Loucy (cell line): ENCODE measurements around the gene DUXB.

Source experiments
- H2AFZ ChIP-seq: fragments of 200-600 bp; sonication (generic); 2 replicates; pipeline ENCODE4 v1.6.0; 2016; ENCODE audit warnings: antibody characterized with exemption, mild to moderate bottlenecking, low read length, moderate library complexity
- H3F3A ChIP-seq: fragments of 200-600 bp; 2 replicates; pipeline ENCODE4 v1.6.0; 2016; ENCODE audit warnings: antibody characterized with exemption, low read depth, mild to moderate bottlenecking
- H3K27me3 ChIP-seq: fragments of 200-600 bp; sonication (generic); 2 replicates; pipeline ENCODE4 v1.6.1; 2014; ENCODE audit warnings: low read length, mild to moderate bottlenecking; ENCODE audit not compliant: insufficient read depth, poor library complexity, severe bottlenecking
- H3K36me3 ChIP-seq: fragments of 200-600 bp; sonication (generic); 2 replicates; pipeline ENCODE4 v1.6.1; 2016; ENCODE audit warnings: low read length; ENCODE audit not compliant: insufficient read depth
- H3K4me1 ChIP-seq: fragments of 200-600 bp; sonication (generic); 2 replicates; pipeline ENCODE4 v1.5.1; 2014; ENCODE audit warnings: low read length, mild to moderate bottlenecking; ENCODE audit not compliant: insufficient read depth, poor library complexity, severe bottlenecking
- H3K4me2 ChIP-seq: fragments of 200-600 bp; sonication (generic); 2 replicates; pipeline ENCODE4 v1.6.0; 2014; ENCODE audit warnings: antibody characterized with exemption, low read length, low read depth, mild to moderate bottlenecking; ENCODE audit not compliant: poor library complexity, severe bottlenecking
- H3K4me3 ChIP-seq: fragments of 200-600 bp; sonication (generic); 2 replicates; pipeline ENCODE4 v1.5.1; 2014; ENCODE audit warnings: low read length, mild to moderate bottlenecking, mixed read lengths; ENCODE audit not compliant: poor library complexity, severe bottlenecking
- H3K79me2 ChIP-seq: fragments of 200-600 bp; sonication (generic); 2 replicates; pipeline ENCODE4 v1.6.1; 2014; ENCODE audit warnings: low read length; ENCODE audit not compliant: insufficient read depth
- H3K9ac ChIP-seq: fragments of 200-600 bp; sonication (generic); 2 replicates; pipeline ENCODE4 v1.6.0; 2014; ENCODE audit warnings: mild to moderate bottlenecking, low read depth, low read length, moderate library complexity; ENCODE audit not compliant: poor library complexity, severe bottlenecking
- H3K9me2 ChIP-seq: fragments of 200-600 bp; sonication (generic); replicated peaks from 2 replicates; pipeline ENCODE4 v1.6.1; 2016; ENCODE audit warnings: low read depth, low read length, mixed read lengths
- H3K9me3 ChIP-seq: fragments of 200-600 bp; sonication (generic); 2 replicates; pipeline ENCODE4 v1.6.1; 2014; ENCODE audit warnings: mild to moderate bottlenecking, antibody characterized with exemption, low read length, low read depth; ENCODE audit not compliant: insufficient read depth
- H4K20me1 ChIP-seq: fragments of 200-600 bp; sonication (generic); 2 replicates; pipeline ENCODE4 v1.6.0; 2014; ENCODE audit warnings: antibody characterized with exemption, low read length, mild to moderate bottlenecking; ENCODE audit not compliant: insufficient read depth, poor library complexity, severe bottlenecking
- EZH2phosphoT487 ChIP-seq: fragments of 200-600 bp; IDR thresholded peaks from 2 replicates; pipeline ENCODE4 v1.6.1; 2018; ENCODE audit warnings: antibody characterized with exemption, mild to moderate bottlenecking, moderate library complexity, borderline replicate concordance
- TF ChIP-seq, protein P1 (sequence below): fragments of 200-600 bp; sonication (generic); conservative IDR thresholded peaks from 2 replicates; pipeline ENCODE4 v1.5.1; 2014; ENCODE audit warnings: mild to moderate bottlenecking, antibody characterized with exemption, low read length

DUXB gene

DNA sequence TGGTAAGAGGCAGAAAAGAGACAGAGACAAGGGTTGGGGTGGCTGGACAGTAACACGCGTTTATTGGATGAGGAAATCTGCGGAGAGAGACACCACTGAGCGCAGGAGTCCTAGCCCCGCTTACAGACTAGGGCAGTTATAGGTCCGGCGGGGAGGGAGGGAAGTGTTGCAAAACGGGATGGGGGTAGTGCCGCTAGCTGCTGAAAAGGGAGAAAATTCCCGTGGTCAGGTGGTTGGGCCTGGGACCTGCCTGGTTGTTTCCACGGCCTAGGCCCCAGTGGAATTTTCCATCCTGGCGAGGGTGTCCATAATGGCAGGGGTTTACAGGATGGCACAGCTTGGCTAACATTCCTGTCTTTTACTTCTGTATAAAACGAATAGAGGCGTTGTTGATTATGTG is 19.0 kb downstream of the DUXB start:
- no peaks in the 10 kb centered on the region for H3F3A ChIP-seq
- no peak overlapping the region for H3K4me2 ChIP-seq
- no peaks in the 10 kb centered on the region for H4K20me1 ChIP-seq
- TF ChIP-seq, protein P1, sequence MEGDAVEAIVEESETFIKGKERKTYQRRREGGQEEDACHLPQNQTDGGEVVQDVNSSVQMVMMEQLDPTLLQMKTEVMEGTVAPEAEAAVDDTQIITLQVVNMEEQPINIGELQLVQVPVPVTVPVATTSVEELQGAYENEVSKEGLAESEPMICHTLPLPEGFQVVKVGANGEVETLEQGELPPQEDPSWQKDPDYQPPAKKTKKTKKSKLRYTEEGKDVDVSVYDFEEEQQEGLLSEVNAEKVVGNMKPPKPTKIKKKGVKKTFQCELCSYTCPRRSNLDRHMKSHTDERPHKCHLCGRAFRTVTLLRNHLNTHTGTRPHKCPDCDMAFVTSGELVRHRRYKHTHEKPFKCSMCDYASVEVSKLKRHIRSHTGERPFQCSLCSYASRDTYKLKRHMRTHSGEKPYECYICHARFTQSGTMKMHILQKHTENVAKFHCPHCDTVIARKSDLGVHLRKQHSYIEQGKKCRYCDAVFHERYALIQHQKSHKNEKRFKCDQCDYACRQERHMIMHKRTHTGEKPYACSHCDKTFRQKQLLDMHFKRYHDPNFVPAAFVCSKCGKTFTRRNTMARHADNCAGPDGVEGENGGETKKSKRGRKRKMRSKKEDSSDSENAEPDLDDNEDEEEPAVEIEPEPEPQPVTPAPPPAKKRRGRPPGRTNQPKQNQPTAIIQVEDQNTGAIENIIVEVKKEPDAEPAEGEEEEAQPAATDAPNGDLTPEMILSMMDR: no peak
- TF ChIP-seq EZH2phosphoT487: no peak
- H3K9ac ChIP-seq: no peak overlapping the region
- H3K36me3 ChIP-seq: no peaks in the 10 kb centered on the region
- H3K4me1 ChIP-seq: no peaks in the 10 kb centered on the region
- no peaks in the 10 kb centered on the region for H3K9me2 ChIP-seq
- no peaks in the 10 kb centered on the region for H3K9me3 ChIP-seq
- H3K4me3 ChIP-seq: no peak overlapping the region
- no peaks in the 10 kb centered on the region for H3K79me2 ChIP-seq
- no peak overlapping the region for H2AFZ ChIP-seq
- H3K27me3 ChIP-seq: no peaks in the 10 kb centered on the region

DNA sequence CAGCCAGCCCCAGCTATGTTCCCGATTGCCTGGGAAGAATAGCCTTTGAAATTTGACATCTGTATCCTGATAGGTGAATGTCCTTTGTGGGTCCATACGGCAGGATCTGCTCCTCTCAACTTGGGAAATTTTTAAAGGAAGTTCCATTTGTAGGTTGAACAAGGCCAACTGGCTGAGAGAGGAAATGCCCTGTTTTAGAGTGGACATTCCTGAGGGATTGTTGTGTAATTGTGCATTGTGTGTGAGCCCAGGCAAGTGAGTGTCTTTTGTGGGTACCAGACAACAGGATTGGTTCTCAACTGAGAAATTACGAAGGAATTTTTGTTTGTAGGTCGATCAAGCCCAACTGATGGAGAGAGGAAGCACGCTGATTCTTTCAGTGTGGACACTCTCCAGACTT is 21.9 kb downstream of the DUXB start:
- H3F3A ChIP-seq: no peaks in the 10 kb centered on the region
- no peaks in the 10 kb centered on the region for H3K9me2 ChIP-seq
- no peak overlapping the region for H3K9ac ChIP-seq
- TF ChIP-seq EZH2phosphoT487: no peak
- TF ChIP-seq, protein P1: no peak
- H4K20me1 ChIP-seq: no peaks in the 10 kb centered on the region
- no peak overlapping the region for H2AFZ ChIP-seq
- H3K4me1 ChIP-seq: no peaks in the 10 kb centered on the region
- no peaks in the 10 kb centered on the region for H3K36me3 ChIP-seq
- no peak overlapping the region for H3K4me2 ChIP-seq
- H3K27me3 ChIP-seq: no peaks in the 10 kb centered on the region
- no peaks in the 10 kb centered on the region for H3K79me2 ChIP-seq
- no peaks in the 10 kb centered on the region for H3K9me3 ChIP-seq
- no peak overlapping the region for H3K4me3 ChIP-seq

DNA sequence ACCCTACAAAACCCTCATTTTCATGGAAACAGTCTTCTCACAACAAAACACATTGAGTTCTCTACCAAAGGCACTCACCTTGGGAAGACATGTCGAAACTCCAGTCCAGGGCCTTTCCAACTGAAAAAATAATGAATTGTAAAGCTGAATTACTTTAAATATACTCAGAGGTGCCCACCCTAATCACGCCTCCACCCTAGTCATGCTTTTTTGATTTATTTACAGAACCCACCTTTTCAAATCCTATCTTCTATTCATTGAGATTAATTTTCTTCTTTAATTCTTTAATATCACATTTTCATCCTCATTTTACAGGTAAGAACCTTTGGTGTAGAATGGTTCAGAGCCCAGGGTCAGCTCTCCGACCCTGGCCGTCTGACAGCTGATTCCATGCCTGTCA is 24.4 kb downstream of the DUXB start, which contains the start of gene CPHXL2:
Gene CPHXL2, minus strand, starts transcription at position 101 of the 400 bp plus-strand sequence. Its CDS starts 10 bp downstream, at position 91.
- no peak within 1 kb of the TSS for H3K4me2 ChIP-seq

More for the DNA sequence above, 24.4 kb downstream of the DUXB start, which contains the start of gene CPHXL2:
- no peaks in the 10 kb centered on the region for H3K4me1 ChIP-seq
- H3K79me2 ChIP-seq: no peaks in the 10 kb centered on the region
- no peaks in the 10 kb centered on the region for H3K9me3 ChIP-seq
- H3K27me3 ChIP-seq: no peaks in the 10 kb centered on the region
- H3K36me3 ChIP-seq: no peaks in the 10 kb centered on the region
- H4K20me1 ChIP-seq: no peaks in the 10 kb centered on the region
- no peaks in the 10 kb centered on the region for H3F3A ChIP-seq
- H3K9ac ChIP-seq: no peak within 1 kb of the TSS
- H2AFZ ChIP-seq: no peak within 1 kb of the TSS
- TF ChIP-seq, protein P1: no peak
- TF ChIP-seq EZH2phosphoT487: no peak
- no peak within 1 kb of the TSS for H3K4me3 ChIP-seq
- H3K9me2 ChIP-seq: no peaks in the 10 kb centered on the region
